Endothelial cell of umbilical vein (primary cell): ENCODE results near the gene DALRD3. TPM values are rescaled to one million over a fixed set of nuclear protein-coding genes. Genes with fewer than 3 reads are reported as not detected.
A peak's percentile ranks its signal among the peaks of the same experiment; 100 is the strongest.

Experiments
- BruUV-seq: library from RNA; stranded (reverse); fragments of 400-500 nt; replicated peaks from 2 replicates; lab custom pipeline; 2021; lab: Mats Ljungman, UMichigan
- CTCF ChIA-PET: fragments of 300-600, 350-600 bp; sonication (Branson Sonifier 250); formaldehyde crosslinking; loops from one replicate; lab custom pipeline; 2021; ENCODE audit warnings: antibody characterized with exemption, inconsistent platforms; lab: Charles Lee
- POLR2A ChIA-PET: fragments of 300-600, 350-600 bp; sonication (Branson Sonifier 250); formaldehyde crosslinking; loops from one replicate; lab custom pipeline; 2021; ENCODE audit warnings: antibody characterized with exemption, inconsistent platforms; lab: Charles Lee
- DNase-seq: peaks from one replicate; pipeline ENCODE4 v3.0.0-alpha.2; 2011; ENCODE audit warnings: low read depth, low spot score
- FAIRE-seq: peaks from 2 replicates; lab custom pipeline; 2011; peaks lifted over from hg19 to GRCh38; lab: Jason Lieb, UNC
- H2AFZ ChIP-seq: 2 replicates; pipeline ENCODE4 v1.6.0; 2012; ENCODE audit warnings: low read depth, low read length, control low read depth, inconsistent platforms
- H3K27ac ChIP-seq: 2 replicates; pipeline ENCODE4 v1.5.1; 2011; ENCODE audit warnings: low read depth, mild to moderate bottlenecking, control low read depth, low read length, moderate library complexity; ENCODE audit not compliant: insufficient read depth
- H3K27me3 ChIP-seq, 2 experiments: 2 replicates each; pipeline versions ENCODE4 v1.6.0 to v1.6.1; 2011; ENCODE audit warnings: low read length in 2 of 2, mixed read lengths in 1 of 2; ENCODE audit not compliant: control insufficient read depth in 2 of 2, insufficient read depth in 2 of 2
- H3K36me3 ChIP-seq, 2 experiments: 2 replicates in 1 of 2; 3 replicates in 1 of 2; pipeline ENCODE4 v1.5.1; 2011; ENCODE audit warnings: low read length in 2 of 2, mild to moderate bottlenecking in 1 of 2, moderate library complexity in 1 of 2; ENCODE audit not compliant: control insufficient read depth in 2 of 2, insufficient read depth in 2 of 2; ENCODE audit errors: extremely low read depth in 1 of 2
- H3K4me1 ChIP-seq: 3 replicates; pipeline ENCODE4 v1.5.1; 2011; ENCODE audit warnings: mild to moderate bottlenecking, low read length; ENCODE audit not compliant: control insufficient read depth, insufficient read depth; ENCODE audit errors: extremely low read depth
- H3K4me2 ChIP-seq: 2 replicates; pipeline ENCODE4 v1.6.1; 2011; ENCODE audit warnings: low read length, control low read depth, mixed read lengths; ENCODE audit not compliant: insufficient read depth
- H3K4me3 ChIP-seq, 3 experiments: fragments of 200-600 bp in 1 of 3; sonication (generic), shearing (Covaris generic) in 1 of 3; replicated peaks in 1 of 3; 2 replicates each; pipeline ENCODE4 v1.5.1; 2011 to 2016; ENCODE audit warnings: control low read depth in 3 of 3, low read length in 3 of 3, mild to moderate bottlenecking in 2 of 3, inconsistent platforms in 1 of 3, low read depth in 1 of 3, moderate library complexity in 1 of 3; ENCODE audit not compliant: insufficient read depth in 1 of 3
- H3K79me2 ChIP-seq: 2 replicates; pipeline ENCODE4 v1.6.0; 2012; ENCODE audit warnings: low read length, inconsistent platforms; ENCODE audit not compliant: control insufficient read depth, insufficient read depth
- H3K9ac ChIP-seq: replicated peaks from 2 replicates; pipeline ENCODE3; 2011; ENCODE audit warnings: low read length, control low read depth; ENCODE audit not compliant: insufficient read depth; ENCODE audit errors: extremely low read depth
- H3K9me1 ChIP-seq: replicated peaks from 3 replicates; pipeline ENCODE4 v1.6.0; 2011; ENCODE audit warnings: mild to moderate bottlenecking, low read length; ENCODE audit not compliant: control insufficient read depth, insufficient read depth; ENCODE audit errors: extremely low read depth
- H3K9me3 ChIP-seq: replicated peaks from 2 replicates; pipeline ENCODE4 v1.5.1; 2012; ENCODE audit warnings: low read length, inconsistent platforms; ENCODE audit not compliant: control insufficient read depth, insufficient read depth
- H4K20me1 ChIP-seq: replicated peaks from 2 replicates; pipeline ENCODE3; 2011; ENCODE audit warnings: mild to moderate bottlenecking, low read length; ENCODE audit not compliant: control insufficient read depth, insufficient read depth; ENCODE audit errors: extremely low read depth
- EZH2 ChIP-seq: IDR thresholded peaks from 2 replicates; pipeline ENCODE4 v1.6.1; 2012; ENCODE audit warnings: borderline replicate concordance, low read depth, mild to moderate bottlenecking, moderate library complexity, low read length, inconsistent platforms; ENCODE audit not compliant: severe bottlenecking
- FOS ChIP-seq: IDR thresholded peaks from 2 replicates; pipeline ENCODE4 v1.6.1; 2011; ENCODE audit warnings: mild to moderate bottlenecking, low read length, moderate library complexity, borderline replicate concordance; ENCODE audit not compliant: insufficient read depth
- JUN ChIP-seq: IDR thresholded peaks from 2 replicates; pipeline ENCODE4 v1.6.1; 2011; ENCODE audit warnings: borderline replicate concordance, low read depth; ENCODE audit not compliant: insufficient read length, insufficient read depth
- MAX ChIP-seq: IDR thresholded peaks from 2 replicates; pipeline ENCODE4 v1.6.1; 2011; ENCODE audit not compliant: insufficient read depth, insufficient read length
- POLR2A ChIP-seq: IDR thresholded peaks from 2 replicates; pipeline ENCODE4 v1.6.1; 2012; ENCODE audit warnings: low read depth, mild to moderate bottlenecking, control low read depth, low read length
- dilution Hi-C: fragments of 300-500 bp; cut with MboI; formaldehyde crosslinking; loops from one replicate; pipeline ENCODE4 v1.15.0; 2019; ENCODE audit warnings: low sequenced_read_pairs; ENCODE audit not compliant: extremely low pct_ligation_motif_present
- intact Hi-C: fragments of 100-400 bp; cut with micrococcal nuclease; formaldehyde crosslinking; loops from one replicate; pipeline ENCODE4 v1.10.0; 2022
- polyA plus RNA-seq, 4 experiments: library from polyadenylated mRNA; depleted of rRNA in 3 of 4; stranded (reverse) in 3 of 4; unstranded in 1 of 4; fragments of >200 nt; gene quantifications; 2 replicates each; pipeline versions ENCODE4 v1.2.1 to v1.2.3, GENCODE V29; 2011 to 2012; ENCODE audit warnings: missing spikeins in 1 of 4
- total RNA-seq: library from RNA; stranded (reverse); gene quantifications from 2 replicates; pipeline ENCODE4 v1.2.3, GENCODE V29; 2021
- TF ChIP-seq, protein P1 (sequence below), 2 donors: IDR thresholded peaks; 1 replicate in 1 of 2; 2 replicates in 1 of 2; pipeline ENCODE4 v1.5.1; 2011; ENCODE audit warnings: low read length in 2 of 2, mild to moderate bottlenecking in 2 of 2, moderate library complexity in 2 of 2, control low read depth in 1 of 2, inconsistent platforms in 1 of 2, low read depth in 1 of 2; ENCODE audit not compliant: insufficient read depth in 1 of 2; ENCODE audit errors: extremely low read depth in 1 of 2

DALRD3 gene
- total and polyA plus RNA-seq, 2 donors (not counting 3 experiments of a cell fraction or from before 2014, with no cell fraction given), result 22.7 to 60.8 TPM

- no peak overlapping the region for H2AFZ ChIP-seq
- H3K36me3 ChIP-seq, result peaks cover 13 to 34% of the 10 kb centered on the region in 2 experiments
- no TSS peak for BruUV-seq
- intact Hi-C loops (no loop called here), dilution Hi-C loops (no loop called here)
- no peak overlapping the region for H3K4me3 ChIP-seq
- no peak overlapping the region for H3K9ac ChIP-seq
- peaks cover 20% of the 10 kb centered on the region for H3K4me1 ChIP-seq
- FAIRE-seq, result no peak
- H3K27me3 ChIP-seq, result no peaks in the 10 kb centered on the region
- TF ChIP-seq JUN, result no peak
- TF ChIP-seq, protein P1, sequence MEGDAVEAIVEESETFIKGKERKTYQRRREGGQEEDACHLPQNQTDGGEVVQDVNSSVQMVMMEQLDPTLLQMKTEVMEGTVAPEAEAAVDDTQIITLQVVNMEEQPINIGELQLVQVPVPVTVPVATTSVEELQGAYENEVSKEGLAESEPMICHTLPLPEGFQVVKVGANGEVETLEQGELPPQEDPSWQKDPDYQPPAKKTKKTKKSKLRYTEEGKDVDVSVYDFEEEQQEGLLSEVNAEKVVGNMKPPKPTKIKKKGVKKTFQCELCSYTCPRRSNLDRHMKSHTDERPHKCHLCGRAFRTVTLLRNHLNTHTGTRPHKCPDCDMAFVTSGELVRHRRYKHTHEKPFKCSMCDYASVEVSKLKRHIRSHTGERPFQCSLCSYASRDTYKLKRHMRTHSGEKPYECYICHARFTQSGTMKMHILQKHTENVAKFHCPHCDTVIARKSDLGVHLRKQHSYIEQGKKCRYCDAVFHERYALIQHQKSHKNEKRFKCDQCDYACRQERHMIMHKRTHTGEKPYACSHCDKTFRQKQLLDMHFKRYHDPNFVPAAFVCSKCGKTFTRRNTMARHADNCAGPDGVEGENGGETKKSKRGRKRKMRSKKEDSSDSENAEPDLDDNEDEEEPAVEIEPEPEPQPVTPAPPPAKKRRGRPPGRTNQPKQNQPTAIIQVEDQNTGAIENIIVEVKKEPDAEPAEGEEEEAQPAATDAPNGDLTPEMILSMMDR (IDR thresholded peaks at IDR 0.05; ENCODE audit: extremely low read depth in 1 of 2, insufficient read depth in 1 of 2, low read depth in 1 of 2, low read length in 2 of 2), result no peak
- no peak for TF ChIP-seq EZH2
- TF ChIP-seq FOS, result no peak
- TF ChIP-seq MAX, result no peak
- TF ChIP-seq POLR2A, result peak; percentile 35
- H3K79me2 ChIP-seq, result peaks cover 46% of the 10 kb centered on the region
- no peak for DNase-seq
- no peak overlapping the region for H3K27ac ChIP-seq
- H3K4me2 ChIP-seq, result no peak overlapping the region
- ChIA-PET CTCF (interaction anchor here (2.0 kb wide), 1 partner anchor 39 kb away, joined by 6 read pairs; no protein-coding TSS in a partner anchor), POLR2A (interaction anchor here (2.4 kb wide), 1 partner anchor 19 kb away, joined by 10 read pairs; the partner anchor contains the start of gene WDR6)
- H4K20me1 ChIP-seq, result no peaks in the 10 kb centered on the region
- no peaks in the 10 kb centered on the region for H3K9me1 ChIP-seq
- H3K9me3 ChIP-seq, result no peaks in the 10 kb centered on the region
Observed at GRCh38 chr3:49026536-49026935, 8.2 kb upstream of the DALRD3 start.
